Mesodermal cell (in vitro differentiated cells): ENCODE measurements around the gene TDRD9.

Source experiments
- H3K27ac ChIP-seq: 2 replicates; pipeline ENCODE4 v1.7.0; 2013; ENCODE audit warnings: mild to moderate bottlenecking, low read depth, low read length, moderate library complexity; ENCODE audit not compliant: severe bottlenecking
- H3K36me3 ChIP-seq: 2 replicates; pipeline ENCODE4 v1.7.1; 2013; ENCODE audit warnings: mild to moderate bottlenecking, low read length, moderate library complexity; ENCODE audit not compliant: control insufficient read depth, insufficient read depth
- H3K4me1 ChIP-seq: one replicate; pipeline ENCODE4 v1.7.1; 2013; ENCODE audit warnings: mild to moderate bottlenecking, low read length; ENCODE audit not compliant: insufficient read depth, control insufficient read depth, poor library complexity, severe bottlenecking
- H3K4me3 ChIP-seq: 2 replicates; pipeline ENCODE4 v1.7.0; 2013; ENCODE audit warnings: low read length, control low read depth, mild to moderate bottlenecking; ENCODE audit not compliant: insufficient read depth, poor library complexity, severe bottlenecking; ENCODE audit errors: extremely low read depth
- H3K9me3 ChIP-seq: 2 replicates; pipeline ENCODE4 v1.7.1; 2013; ENCODE audit warnings: mild to moderate bottlenecking, low read length, moderate library complexity; ENCODE audit not compliant: control insufficient read depth
- WGBS, 2 experiments: methylation state at CpG; one replicate each; pipeline ENCODE4 v1.1.5; 2013; ENCODE audit warnings: missing lambda C conversion rate in 2 of 2; ENCODE audit not compliant: insufficient coverage in 2 of 2; 5-methylcytosine and 5-hydroxymethylcytosine counted together

TDRD9 gene

DNA sequence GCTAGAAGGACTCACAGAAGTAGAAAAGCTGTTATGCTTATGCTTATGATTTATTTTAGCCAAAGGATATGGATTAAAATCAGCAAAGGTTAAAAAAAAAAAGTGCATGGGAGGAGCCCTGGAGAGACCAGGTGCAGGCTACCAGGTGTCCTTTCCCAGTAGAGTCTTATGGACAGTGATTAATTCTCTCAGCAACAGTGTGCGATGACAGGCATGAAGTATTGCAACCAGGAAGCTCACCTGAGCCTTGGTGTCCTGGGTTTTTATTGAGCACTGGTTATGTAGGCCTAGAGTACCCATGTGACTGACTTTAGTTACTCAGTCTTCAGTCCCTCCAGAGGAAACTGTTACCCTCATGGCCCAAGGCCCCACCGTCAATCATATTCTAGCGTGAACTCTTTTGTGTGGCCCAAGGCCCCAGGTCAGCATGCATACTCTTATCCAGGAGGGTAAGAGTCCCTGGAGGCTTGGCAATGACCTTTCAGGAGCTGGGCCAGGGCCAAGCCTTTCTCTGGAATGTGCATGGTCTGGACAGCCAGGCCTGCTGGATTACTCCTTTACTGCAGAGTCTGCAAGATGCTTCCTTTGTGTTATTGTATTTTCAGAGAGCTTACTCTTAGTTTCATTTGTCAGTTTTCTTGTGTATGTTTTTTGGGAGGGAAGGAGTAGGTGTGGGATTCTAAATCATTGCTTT lies 83.7 kb downstream of the TDRD9 start:
- Histone ChIP-seq H3K9me3 (no peaks in the 10 kb centered on the region), H3K4me1 (no peaks in the 10 kb centered on the region), H3K4me3 (no peak overlapping the region), H3K36me3 (no peaks in the 10 kb centered on the region), H3K27ac (no peak overlapping the region)
- 84 to 97% methylated on average over 3 of the region's 3 CpGs for WGBS, 2 experiments

DNA sequence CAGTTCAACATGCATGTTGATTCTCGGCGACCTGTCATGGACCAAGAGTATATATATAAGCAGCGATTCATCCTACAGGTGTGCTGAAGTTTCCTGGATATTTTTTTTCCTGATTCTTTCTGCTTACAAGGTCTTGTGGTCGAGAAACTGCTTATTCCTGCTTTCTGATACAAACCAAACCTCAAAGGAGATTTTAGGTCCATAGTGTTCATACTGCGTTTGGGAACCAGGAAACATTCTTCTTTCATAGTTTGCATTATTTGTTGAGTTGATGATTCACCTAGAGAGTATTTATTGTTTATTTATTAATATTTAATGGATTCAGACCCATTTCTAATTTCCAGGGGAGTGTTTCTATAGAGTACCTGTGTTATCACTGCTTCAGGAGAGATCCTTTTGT lies 86.5 kb downstream of the TDRD9 start:
- Histone ChIP-seq H3K4me3 (no peak overlapping the region), H3K27ac (no peak overlapping the region), H3K36me3 (no peaks in the 10 kb centered on the region), H3K4me1 (no peaks in the 10 kb centered on the region), H3K9me3 (no peaks in the 10 kb centered on the region)
- 88 to 89% methylated on average over 3 to 4 of the region's 5 CpGs for WGBS, 2 experiments

DNA sequence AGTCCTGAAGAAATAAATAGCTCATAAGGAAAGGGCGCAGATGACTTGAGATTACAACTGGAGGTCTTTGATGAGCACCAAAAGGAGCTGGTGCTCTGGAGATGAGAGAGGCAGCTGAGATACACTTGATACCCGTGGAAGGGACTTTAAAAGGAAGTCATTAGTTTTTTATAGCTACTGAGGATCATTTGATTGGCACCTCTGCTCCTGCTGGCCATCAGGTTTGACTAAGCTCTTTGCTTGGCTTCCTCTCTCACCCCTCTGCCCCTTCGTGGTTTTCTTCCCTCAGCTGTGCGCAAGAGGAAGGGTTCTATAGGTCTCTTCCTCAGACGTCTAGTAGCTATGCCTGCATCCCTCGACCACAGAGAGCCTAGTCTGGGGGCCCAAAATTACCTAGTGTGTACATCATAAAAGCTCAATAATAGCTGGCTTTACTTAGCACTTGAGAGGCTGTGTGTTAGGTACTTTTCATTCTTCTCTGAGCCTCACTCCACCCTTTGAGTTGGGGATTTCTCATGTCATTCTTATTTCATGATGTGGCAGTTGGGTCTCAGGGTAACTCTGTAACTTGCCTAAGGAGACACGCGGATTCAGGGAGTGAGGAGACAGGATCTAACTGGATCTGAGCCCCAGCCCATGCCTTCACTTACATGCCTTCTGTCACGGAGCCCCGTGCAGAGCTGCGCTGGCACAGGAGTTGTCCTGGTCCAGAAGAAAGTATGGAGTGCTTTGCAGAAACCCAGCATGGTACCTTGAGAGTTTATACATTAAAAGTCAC lies 88.8 kb downstream of the TDRD9 start:
- Histone ChIP-seq H3K9me3 (no peaks in the 10 kb centered on the region), H3K4me1 (no peaks in the 10 kb centered on the region), H3K36me3 (no peaks in the 10 kb centered on the region), H3K27ac (no peak overlapping the region), H3K4me3 (no peak overlapping the region)
- 90 to 91% methylated on average over 6 to 7 of the region's 11 CpGs for WGBS, 2 experiments

DNA sequence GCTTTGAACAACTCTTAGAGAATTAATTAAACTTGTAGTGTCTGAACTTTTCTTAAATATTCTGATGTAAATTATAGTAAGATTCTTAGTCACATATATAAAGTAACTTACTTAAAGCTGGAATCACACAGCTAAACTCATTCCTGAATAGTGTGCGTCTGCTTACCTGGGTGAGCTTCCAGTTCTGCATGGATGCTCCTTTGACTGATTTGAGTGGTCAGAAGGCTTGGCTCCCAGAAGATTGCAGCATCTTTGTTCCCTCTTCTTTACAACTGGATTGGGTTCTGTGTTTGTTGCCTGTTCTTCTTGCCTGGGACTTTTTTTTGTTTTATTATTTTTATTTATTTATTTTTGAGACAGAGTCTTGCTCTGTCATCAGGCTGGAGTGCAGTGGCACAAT lies 90.8 kb downstream of the TDRD9 start:
- H3K27ac ChIP-seq: no peak overlapping the region
- H3K4me1 ChIP-seq: no peaks in the 10 kb centered on the region
- no peaks in the 10 kb centered on the region for H3K36me3 ChIP-seq
- H3K4me3 ChIP-seq: no peak overlapping the region
- 75 to 83% methylated on average over 1 of the region's 1 CpG for WGBS, 2 experiments
- H3K9me3 ChIP-seq: no peaks in the 10 kb centered on the region

DNA sequence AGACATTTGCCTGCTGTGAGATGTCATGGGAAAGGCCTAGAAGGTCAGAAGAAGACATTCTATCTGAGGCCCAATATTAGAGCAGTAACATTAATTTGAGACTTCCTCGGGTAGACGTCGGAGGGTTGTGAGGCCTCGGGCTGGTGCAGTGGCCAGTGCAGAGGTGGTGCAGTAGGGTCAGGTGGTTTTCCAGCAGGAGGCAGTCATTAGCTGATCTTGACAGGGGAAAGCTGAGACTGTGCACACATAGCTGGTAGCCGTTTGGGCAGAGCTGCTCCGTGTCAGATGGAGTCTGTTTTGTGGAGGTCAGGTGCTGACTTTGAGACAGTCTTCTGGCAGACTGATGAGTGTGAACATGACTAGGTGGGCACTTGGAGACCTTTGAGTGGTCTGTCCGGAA lies 91.5 kb downstream of the TDRD9 start:
- Histone ChIP-seq H3K27ac (no peak overlapping the region), H3K4me1 (no peaks in the 10 kb centered on the region), H3K4me3 (no peak overlapping the region), H3K36me3 (no peaks in the 10 kb centered on the region), H3K9me3 (no peaks in the 10 kb centered on the region)
- WGBS, 2 experiments: 74 to 76% methylated on average over 4 to 7 of the region's 7 CpGs

DNA sequence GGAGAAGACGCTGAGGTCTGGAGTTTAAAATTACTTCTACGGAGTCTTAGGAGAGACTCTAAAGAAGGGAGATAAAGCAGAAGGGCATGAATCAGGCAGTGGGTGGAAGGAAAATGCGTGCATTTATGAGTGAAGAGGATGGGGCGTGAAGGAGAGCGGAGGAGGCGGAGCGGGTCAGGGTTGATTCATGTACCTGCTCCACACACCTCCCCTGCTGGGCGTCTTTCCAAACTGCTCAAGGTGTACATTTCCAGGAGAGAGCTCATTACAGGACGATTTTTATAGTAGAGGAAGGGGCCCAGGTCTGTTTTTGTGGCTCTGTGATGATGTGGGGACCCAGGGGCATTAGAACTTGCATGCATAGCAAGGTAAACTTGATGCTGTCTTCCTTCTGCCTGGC lies 92.2 kb downstream of the TDRD9 start:
- no peak overlapping the region for H3K27ac ChIP-seq
- H3K4me3 ChIP-seq: no peak overlapping the region
- H3K4me1 ChIP-seq: no peaks in the 10 kb centered on the region
- 95 to 98% methylated on average over 5 to 9 of the region's 9 CpGs for WGBS, 2 experiments
- H3K36me3 ChIP-seq: no peaks in the 10 kb centered on the region
- H3K9me3 ChIP-seq: no peaks in the 10 kb centered on the region

DNA sequence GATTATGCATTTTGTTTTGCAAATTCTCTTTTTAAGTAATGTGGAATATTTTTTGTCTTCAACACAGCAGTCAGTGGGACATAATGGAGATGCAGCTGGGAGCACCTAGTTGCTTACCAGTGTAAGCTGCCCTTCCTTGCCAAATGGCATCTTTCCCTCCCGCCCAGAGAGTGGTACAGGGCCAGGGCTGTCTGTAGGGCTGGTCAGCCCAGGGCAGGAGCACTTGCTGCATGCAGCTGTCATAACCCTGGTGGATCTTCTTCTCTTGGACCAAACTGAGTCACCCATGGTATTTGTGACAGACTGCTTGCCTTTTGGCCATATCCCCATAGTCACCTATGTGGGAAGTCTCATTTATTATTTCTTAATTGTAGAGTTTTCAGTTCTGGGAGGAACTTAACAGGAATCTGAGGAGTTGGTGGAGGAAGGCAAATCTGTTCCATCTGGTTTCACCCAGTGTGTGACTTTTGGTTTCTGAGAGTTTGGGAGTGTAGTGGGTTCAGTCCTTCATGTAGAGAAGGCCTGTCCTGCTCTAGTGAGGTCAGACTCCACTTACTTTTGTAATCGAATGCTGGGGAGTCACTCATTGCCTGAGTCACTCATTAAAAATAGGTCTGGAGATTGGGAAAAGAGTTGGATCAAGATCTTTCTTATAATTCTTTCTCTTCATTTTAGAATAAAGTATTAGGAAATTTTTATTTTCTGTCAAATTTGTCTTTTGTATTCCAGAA lies 95.2 kb downstream of the TDRD9 start:
- no peak overlapping the region for H3K27ac ChIP-seq
- H3K4me3 ChIP-seq: no peak overlapping the region
- no peaks in the 10 kb centered on the region for H3K9me3 ChIP-seq
- WGBS, 2 experiments: 93 to 100% methylated on average over 1 of the region's 2 CpGs
- no peaks in the 10 kb centered on the region for H3K4me1 ChIP-seq
- H3K36me3 ChIP-seq: no peaks in the 10 kb centered on the region

DNA sequence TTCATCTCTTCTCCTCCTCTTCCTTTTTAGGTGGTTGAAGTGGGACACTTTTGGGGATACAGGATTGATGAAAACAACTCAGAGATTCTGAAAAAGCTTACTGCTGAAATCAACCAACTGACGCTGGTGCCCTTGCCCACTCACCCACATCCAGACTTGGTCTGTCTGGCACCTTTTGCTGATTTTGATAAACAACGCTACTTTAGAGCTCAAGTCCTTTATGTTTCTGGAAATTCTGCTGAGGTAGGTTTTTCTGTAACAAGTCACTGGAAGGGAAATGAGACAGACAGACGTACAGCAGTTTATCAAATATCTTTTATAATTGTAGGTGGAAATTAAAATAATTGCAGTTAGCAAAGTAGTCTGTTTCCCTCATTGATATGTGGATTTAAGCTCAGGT lies 97.3 kb downstream of the TDRD9 start:
- no peak overlapping the region for H3K27ac ChIP-seq
- no peaks in the 10 kb centered on the region for H3K4me1 ChIP-seq
- no peaks in the 10 kb centered on the region for H3K36me3 ChIP-seq
- no peaks in the 10 kb centered on the region for H3K9me3 ChIP-seq
- no peak overlapping the region for H3K4me3 ChIP-seq
- WGBS, 2 experiments: 67 to 93% methylated on average over 1 to 2 of the region's 3 CpGs

DNA sequence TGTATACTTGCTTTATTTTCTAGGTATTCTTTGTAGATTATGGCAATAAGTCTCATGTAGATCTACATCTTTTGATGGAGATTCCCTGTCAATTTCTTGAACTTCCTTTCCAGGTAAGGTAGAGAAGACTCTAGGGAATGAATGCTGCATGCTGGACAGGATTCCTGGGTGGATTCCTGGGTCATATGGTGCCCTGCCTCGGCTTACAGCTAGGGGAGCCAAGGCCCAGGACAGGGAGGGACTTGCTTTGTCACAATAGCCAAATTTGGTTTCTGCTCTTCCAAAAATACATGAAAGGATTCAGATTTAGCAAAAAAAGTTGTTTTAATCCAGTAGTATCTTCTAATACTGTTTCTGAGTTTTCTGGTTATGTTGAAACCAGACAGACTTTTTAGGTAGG lies 97.8 kb downstream of the TDRD9 start:
- H3K4me1 ChIP-seq: no peaks in the 10 kb centered on the region
- H3K27ac ChIP-seq: no peak overlapping the region
- H3K4me3 ChIP-seq: no peak overlapping the region
- no peaks in the 10 kb centered on the region for H3K36me3 ChIP-seq
- WGBS, 2 experiments: 78% methylated on average over 1 of the region's 1 CpG; no CpG with 5 or more reads in 1 of the 2 experiments
- H3K9me3 ChIP-seq: no peaks in the 10 kb centered on the region

DNA sequence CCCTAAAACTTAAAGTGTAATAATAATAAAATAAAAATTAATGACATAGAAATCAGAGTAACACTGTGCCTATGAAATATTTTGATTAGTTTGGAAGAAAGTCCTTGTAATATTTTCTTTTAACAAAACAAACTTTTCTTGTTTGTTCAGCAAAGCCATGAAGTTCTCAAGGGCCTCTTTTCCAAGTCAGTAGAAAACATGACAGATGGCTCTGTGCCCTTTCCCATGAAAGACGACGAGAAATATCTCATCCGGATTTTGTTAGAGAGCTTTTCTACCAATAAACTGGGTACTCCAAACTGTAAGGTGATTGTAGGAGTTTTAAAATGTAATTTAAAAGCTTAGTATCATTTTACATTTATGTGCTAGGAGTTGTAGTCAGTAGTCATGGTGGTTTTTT lies 102.7 kb downstream of the TDRD9 start:
- H3K27ac ChIP-seq: no peak overlapping the region
- no peaks in the 10 kb centered on the region for H3K9me3 ChIP-seq
- 88 to 100% methylated on average over 3 of the region's 3 CpGs for WGBS, 2 experiments
- H3K4me1 ChIP-seq: no peaks in the 10 kb centered on the region
- H3K4me3 ChIP-seq: no peak overlapping the region
- H3K36me3 ChIP-seq: no peaks in the 10 kb centered on the region
